Left lung (tissue), 10 donors: Measurements from ENCODE around the gene RGL1. TPM values are rescaled to one million over a fixed set of nuclear protein-coding genes. Genes with fewer than 3 reads are reported as not detected.

Experiments used
- ATAC-seq: fragments of 200-7000 bp; cut with Tn5 transposase; one replicate; pipeline ENCODE4 v1.9.1; 2020; ENCODE audit warnings: moderate library complexity
- DNase-seq, 4 donors: peaks; one replicate each; pipeline ENCODE4 v3.0.0-alpha.2; 2013 to 2020
- H3K27ac ChIP-seq, 2 donors: fragments of 200-600 bp; sonication (generic) in 1 of 2; one replicate each; pipeline versions ENCODE4 v1.5.0 to v1.8.0; 2020 to 2021
- H3K27me3 ChIP-seq, 2 donors: fragments of 200-600 bp; sonication (generic) in 1 of 2; one replicate each; pipeline versions ENCODE4 v1.5.0 to v1.8.0; 2020 to 2021
- H3K36me3 ChIP-seq, 2 donors: fragments of 200-600 bp; sonication (generic) in 1 of 2; one replicate each; pipeline versions ENCODE4 v1.5.0 to v1.8.0; 2020 to 2021
- H3K4me1 ChIP-seq, 2 donors: fragments of 200-600 bp; one replicate each; pipeline ENCODE4 v1.8.0; 2021
- H3K4me3 ChIP-seq, 2 donors: fragments of 200-600 bp; sonication (generic) in 1 of 2; one replicate each; pipeline versions ENCODE4 v1.5.0 to v1.8.0; 2020 to 2021; ENCODE audit warnings: mild to moderate bottlenecking in 1 of 2
- H3K9me3 ChIP-seq, 2 donors: fragments of 200-600 bp; sonication (generic) in 1 of 2; one replicate each; pipeline versions ENCODE4 v1.5.0 to v1.8.0; 2020 to 2021
- CTCF ChIP-seq, 2 donors: fragments of 200-600 bp; sonication (generic) in 1 of 2; IDR thresholded peaks; one replicate each; pipeline versions ENCODE4 v1.5.0 to v1.8.0; 2021; ENCODE audit warnings: antibody characterized with exemption in 2 of 2
- intact Hi-C, 2 donors: fragments of 100-400 bp; cut with DNase I; formaldehyde crosslinking; loops; one replicate each; pipeline versions ENCODE4 v1.11.2 to v1.14.2; 2022
- polyA plus RNA-seq, 6 donors: library from polyadenylated mRNA; unstranded; fragments of 120-200 nt; gene quantifications; one replicate each; pipeline ENCODE4 v1.2.1, GENCODE V29; 2013; ENCODE audit not compliant: insufficient read length in 6 of 6
- total RNA-seq, 2 donors: library from RNA; stranded (reverse); fragmentation: NEBNext Ultra II Directional; extraction: Animal tissue kit (Norgen Biotek cat#: 25700); gene quantifications; one replicate each; pipeline ENCODE4 v1.2.1, GENCODE V29; 2021
- donor health status: DM: no; HTN: yes; CAD: no.
- donor health status: DM: no; HTN: no; CAD: no.

The RGL1 gene
- total and polyA plus RNA-seq, 8 donors: 33.7 to 52.6 (median 40.9) TPM

DNA sequence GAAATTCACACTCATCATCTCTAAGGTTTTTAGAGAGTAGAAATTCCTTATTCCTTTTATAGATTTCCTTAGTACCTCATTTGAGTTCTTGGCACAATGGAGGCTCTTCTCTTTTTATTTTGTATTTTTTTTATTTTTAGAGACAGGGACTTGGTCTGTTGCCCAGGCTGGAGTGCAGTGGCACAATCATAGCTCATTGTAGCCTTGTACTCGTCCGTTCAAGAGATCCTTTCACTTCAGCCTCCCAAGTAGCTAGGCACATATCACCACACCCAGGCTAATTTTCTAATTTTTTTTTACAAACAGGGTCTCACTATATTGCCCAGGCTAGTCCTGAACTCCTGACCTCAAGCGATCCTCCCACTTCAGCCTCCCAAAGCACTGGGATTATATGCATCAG is 29.6 kb downstream of the RGL1 start:
- peak; percentile 65 for ATAC-seq
- Histone ChIP-seq H3K4me3 (no peak overlapping the region), H3K4me1 (peaks cover 0 to 37% of the 10 kb centered on the region in 2 donors), H3K36me3 (peaks cover 0 to 6% of the 10 kb centered on the region in 2 donors), H3K27ac (no peak overlapping the region), H3K27me3 (no peaks in the 10 kb centered on the region), H3K9me3 (no peaks in the 10 kb centered on the region)
- TF ChIP-seq CTCF (IDR thresholded peaks at IDR 0.05): no peak
- DNase-seq: no peak
- intact Hi-C loops: no loop called here

GRCh38 chr1:183836598-183836997 is 31.7 kb downstream of the RGL1 start:
- intact Hi-C loops: no loop called here
- no peak for ATAC-seq
- Histone ChIP-seq H3K36me3 (peaks cover 0 to 6% of the 10 kb centered on the region in 2 donors), H3K27ac (no peak overlapping the region), H3K9me3 (no peaks in the 10 kb centered on the region), H3K27me3 (no peaks in the 10 kb centered on the region), H3K4me1 (peaks cover 0 to 41% of the 10 kb centered on the region in 2 donors), H3K4me3 (no peak overlapping the region)
- DNase-seq: no peak
- no peak for TF ChIP-seq CTCF (IDR thresholded peaks at IDR 0.05)

DNA sequence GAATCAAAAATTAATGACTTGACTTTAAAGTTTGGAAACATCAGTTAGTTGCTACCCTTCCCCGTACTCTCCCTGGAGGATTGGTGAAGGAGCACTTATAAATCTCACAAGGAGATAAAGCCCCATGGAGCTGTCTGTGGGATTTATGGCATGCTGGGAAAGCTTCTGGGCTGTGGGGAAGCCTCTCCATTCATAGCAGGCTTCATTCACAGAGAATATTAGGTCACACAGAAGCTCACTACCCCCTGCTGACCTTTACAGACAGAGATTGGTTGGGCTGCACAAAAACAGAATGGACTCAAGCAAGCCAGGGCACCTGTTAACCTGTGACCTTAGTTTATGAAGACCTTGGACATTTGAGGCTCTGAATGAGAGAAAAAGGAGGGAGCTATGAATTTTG is 32.1 kb downstream of the RGL1 start:
- intact Hi-C loops: no loop called here
- DNase-seq (no peak), ATAC-seq (no peak)
- no peak for TF ChIP-seq CTCF (IDR thresholded peaks at IDR 0.05)
- Histone ChIP-seq H3K27me3 (no peaks in the 10 kb centered on the region), H3K4me3 (no peak overlapping the region), H3K36me3 (peaks cover 0 to 6% of the 10 kb centered on the region in 2 donors), H3K27ac (no peak overlapping the region), H3K9me3 (no peaks in the 10 kb centered on the region), H3K4me1 (peaks cover under 1 to 41% of the 10 kb centered on the region in 2 donors)

DNA sequence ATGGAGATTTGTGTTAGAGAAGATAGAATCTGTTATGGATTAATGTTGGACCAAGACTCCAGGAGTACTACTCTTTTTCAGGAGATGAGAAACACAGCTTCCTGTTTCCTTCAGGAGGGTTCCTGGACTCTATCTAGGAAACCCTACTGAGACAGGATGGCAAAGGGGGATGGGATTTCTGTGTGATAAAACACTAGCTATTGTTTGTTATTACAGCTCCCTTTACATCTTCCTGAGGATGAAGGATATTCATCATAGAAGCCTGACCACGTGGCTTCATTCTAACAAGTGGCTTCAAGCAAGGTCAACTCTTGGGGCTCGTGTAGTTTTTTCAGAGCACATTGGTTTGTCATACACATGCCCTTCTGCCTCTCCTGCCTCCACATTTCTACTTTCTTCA is 33.3 kb downstream of the RGL1 start:
- no peak overlapping the region for H3K27ac ChIP-seq
- intact Hi-C loops: no loop called here
- H3K27me3 ChIP-seq: no peaks in the 10 kb centered on the region

GRCh38 chr1:183840140-183840539 is 35.2 kb downstream of the RGL1 start:
- DNase-seq (no peak), ATAC-seq (no peak)
- no peak overlapping the region for H3K4me3 ChIP-seq
- intact Hi-C loops: no loop called here
- no peaks in the 10 kb centered on the region for H3K9me3 ChIP-seq
- H3K27me3 ChIP-seq: no peaks in the 10 kb centered on the region
- TF ChIP-seq CTCF (IDR thresholded peaks at IDR 0.05): no peak
- no peak overlapping the region for H3K27ac ChIP-seq
- H3K36me3 ChIP-seq: peaks cover 0 to 6% of the 10 kb centered on the region in 2 donors
- peaks cover 16 to 49% of the 10 kb centered on the region in 2 donors for H3K4me1 ChIP-seq

More for the DNA sequence above, 33.3 kb downstream of the RGL1 start:
- ATAC-seq (no peak), DNase-seq (no peak)
- Histone ChIP-seq H3K4me1 (peaks cover 9 to 49% of the 10 kb centered on the region in 2 donors), H3K4me3 (no peak overlapping the region), H3K9me3 (no peaks in the 10 kb centered on the region), H3K36me3 (peaks cover 0 to 6% of the 10 kb centered on the region in 2 donors)
- TF ChIP-seq CTCF (IDR thresholded peaks at IDR 0.05): no peak
